Measurements from ENCODE around the gene CARD11. TPM values are rescaled to one million over a fixed set of nuclear protein-coding genes. Genes with fewer than 3 reads are reported as not detected.
A peak's percentile ranks its signal among the peaks of the same experiment; 100 is the strongest.

The CARD11 gene
- total RNA-seq, 1 donor from 2014 or later = 5.7 TPM

GRCh38 chr7:2918406-2918805 is 125.3 kb downstream of the CARD11 start:
- no peak for TF ChIP-seq CTCF (IDR thresholded peaks at IDR 0.05)
- Histone ChIP-seq H3K4me1 (no peaks in the 10 kb centered on the region), H3K9me3 (no peaks in the 10 kb centered on the region), H3K27ac (no peak overlapping the region), H3K36me3 (no peaks in the 10 kb centered on the region), H3K4me3 (no peak overlapping the region), H3K27me3 (ENCODE audit: low read depth) (peaks cover 5% of the 10 kb centered on the region)
- DNase-seq = no peak
- intact Hi-C loops (cut with DNase I) = no loop called here
- ATAC-seq = no peak

- no peak for TF ChIP-seq CTCF (IDR thresholded peaks at IDR 0.05)
- H3K27me3 ChIP-seq (ENCODE audit: low read depth) = no peaks in the 10 kb centered on the region
- ATAC-seq (no peak), DNase-seq (no peak)
- intact Hi-C loops (cut with DNase I) = no loop called here
- H3K27ac ChIP-seq = no peak overlapping the region
- no peaks in the 10 kb centered on the region for H3K36me3 ChIP-seq
- H3K9me3 ChIP-seq = no peaks in the 10 kb centered on the region
- no peak overlapping the region for H3K4me3 ChIP-seq
- H3K4me1 ChIP-seq = no peaks in the 10 kb centered on the region
Measured at GRCh38 chr7:2915023-2915422, 128.6 kb downstream of the CARD11 start.

- no peak for DNase-seq
- no peak for TF ChIP-seq CTCF (IDR thresholded peaks at IDR 0.05)
- no peaks in the 10 kb centered on the region for H3K4me1 ChIP-seq
- no peaks in the 10 kb centered on the region for H3K36me3 ChIP-seq
- H3K4me3 ChIP-seq = no peak overlapping the region
- no peaks in the 10 kb centered on the region for H3K27me3 ChIP-seq (ENCODE audit: low read depth)
- no peak for ATAC-seq
- intact Hi-C loops (cut with DNase I) = no loop called here
- no peak overlapping the region for H3K27ac ChIP-seq
- H3K9me3 ChIP-seq = no peaks in the 10 kb centered on the region
Measured at GRCh38 chr7:2913760-2914387, 129.8 kb downstream of the CARD11 start.

- Histone ChIP-seq H3K9me3 (no peaks in the 10 kb centered on the region), H3K4me1 (no peaks in the 10 kb centered on the region), H3K27me3 (ENCODE audit: low read depth) (no peaks in the 10 kb centered on the region), H3K27ac (no peak overlapping the region), H3K36me3 (no peaks in the 10 kb centered on the region), H3K4me3 (no peak overlapping the region)
- ATAC-seq = peak in 1 of 2 donors; percentile 16
- no peak for TF ChIP-seq CTCF (IDR thresholded peaks at IDR 0.05)
- intact Hi-C loops (cut with DNase I) = no loop called here
- DNase-seq = no peak
Measured at GRCh38 chr7:2912684-2913439, 130.8 kb downstream of the CARD11 start.

- intact Hi-C loops (cut with DNase I) = no loop called here
- ATAC-seq (no peak), DNase-seq (no peak)
Measured at GRCh38 chr7:2911466-2911865, 132.2 kb downstream of the CARD11 start.

More at GRCh38 chr7:2911466-2911865, 132.2 kb downstream of the CARD11 start:
- Histone ChIP-seq H3K36me3 (no peaks in the 10 kb centered on the region), H3K27me3 (ENCODE audit: low read depth) (no peaks in the 10 kb centered on the region), H3K9me3 (no peaks in the 10 kb centered on the region), H3K4me3 (no peak overlapping the region), H3K4me1 (no peaks in the 10 kb centered on the region), H3K27ac (no peak overlapping the region)
- no peak for TF ChIP-seq CTCF (IDR thresholded peaks at IDR 0.05)
